ENCODE results near the gene PLCB4.

The PLCB4 gene

GRCh38 chr20:9298906-9299305 is 230.0 kb downstream of the PLCB4 start:
- intact Hi-C loops (cut with DNase I; ENCODE audit: low total_unique reads), result no loop called here
- H3K4me1 ChIP-seq, result peaks cover 0 to 31% (median 5%) of the 10 kb centered on the region in 4 donors
- no peak overlapping the region for H3K27ac ChIP-seq
- no peak for DNase-seq
- no peaks in the 10 kb centered on the region for H3K36me3 ChIP-seq
- no peaks in the 10 kb centered on the region for H3K9me3 ChIP-seq
- H3K4me3 ChIP-seq, result no peak overlapping the region
- H3K27me3 ChIP-seq, result no peaks in the 10 kb centered on the region
- TF ChIP-seq CTCF (IDR thresholded peaks at IDR 0.05), result no peak

GRCh38 chr20:9300080-9300479 is 231.2 kb downstream of the PLCB4 start:
- H3K4me3 ChIP-seq, result no peak overlapping the region
- no peaks in the 10 kb centered on the region for H3K9me3 ChIP-seq
- peaks cover 0 to 24% (median 5%) of the 10 kb centered on the region in 4 donors for H3K4me1 ChIP-seq
- no peaks in the 10 kb centered on the region for H3K27me3 ChIP-seq
- H3K36me3 ChIP-seq, result no peaks in the 10 kb centered on the region
- DNase-seq, result no peak
- no peak for TF ChIP-seq CTCF (IDR thresholded peaks at IDR 0.05)
- H3K27ac ChIP-seq, result no peak overlapping the region
- intact Hi-C loops (cut with DNase I; ENCODE audit: low total_unique reads), result no loop called here

GRCh38 chr20:9300534-9300933 is 231.6 kb downstream of the PLCB4 start:
- intact Hi-C loops (cut with DNase I; ENCODE audit: low total_unique reads), result no loop called here
- Histone ChIP-seq H3K36me3 (no peaks in the 10 kb centered on the region), H3K27me3 (no peaks in the 10 kb centered on the region), H3K4me1 (peaks cover 0 to 24% (median 5%) of the 10 kb centered on the region in 4 donors), H3K4me3 (no peak overlapping the region), H3K9me3 (no peaks in the 10 kb centered on the region), H3K27ac (no peak overlapping the region)
- no peak for TF ChIP-seq CTCF (IDR thresholded peaks at IDR 0.05)
- DNase-seq, result no peak

GRCh38 chr20:9301129-9302090 is 232.5 kb downstream of the PLCB4 start:
- no peak overlapping the region for H3K4me3 ChIP-seq
- H3K4me1 ChIP-seq, result peaks cover 0 to 24% (median 5%) of the 10 kb centered on the region in 4 donors
- H3K36me3 ChIP-seq, result no peaks in the 10 kb centered on the region
- TF ChIP-seq CTCF (IDR thresholded peaks at IDR 0.05), result no peak
- intact Hi-C loops (cut with DNase I; ENCODE audit: low total_unique reads), result no loop called here
- DNase-seq, result no peak
- no peaks in the 10 kb centered on the region for H3K9me3 ChIP-seq
- no peaks in the 10 kb centered on the region for H3K27me3 ChIP-seq
- no peak overlapping the region for H3K27ac ChIP-seq

GRCh38 chr20:9302091-9302462 is 233.2 kb downstream of the PLCB4 start:
- H3K27ac ChIP-seq, result no peak overlapping the region
- peaks cover 0 to 24% (median 5%) of the 10 kb centered on the region in 4 donors for H3K4me1 ChIP-seq
- H3K9me3 ChIP-seq, result no peaks in the 10 kb centered on the region
- no peaks in the 10 kb centered on the region for H3K27me3 ChIP-seq
- intact Hi-C loops (cut with DNase I; ENCODE audit: low total_unique reads), result no loop called here
- DNase-seq, result no peak
- no peak overlapping the region for H3K4me3 ChIP-seq
- no peaks in the 10 kb centered on the region for H3K36me3 ChIP-seq
- no peak for TF ChIP-seq CTCF (IDR thresholded peaks at IDR 0.05)
